Measurements from ENCODE around the gene SIGLEC1.

The SIGLEC1 gene

DNA sequence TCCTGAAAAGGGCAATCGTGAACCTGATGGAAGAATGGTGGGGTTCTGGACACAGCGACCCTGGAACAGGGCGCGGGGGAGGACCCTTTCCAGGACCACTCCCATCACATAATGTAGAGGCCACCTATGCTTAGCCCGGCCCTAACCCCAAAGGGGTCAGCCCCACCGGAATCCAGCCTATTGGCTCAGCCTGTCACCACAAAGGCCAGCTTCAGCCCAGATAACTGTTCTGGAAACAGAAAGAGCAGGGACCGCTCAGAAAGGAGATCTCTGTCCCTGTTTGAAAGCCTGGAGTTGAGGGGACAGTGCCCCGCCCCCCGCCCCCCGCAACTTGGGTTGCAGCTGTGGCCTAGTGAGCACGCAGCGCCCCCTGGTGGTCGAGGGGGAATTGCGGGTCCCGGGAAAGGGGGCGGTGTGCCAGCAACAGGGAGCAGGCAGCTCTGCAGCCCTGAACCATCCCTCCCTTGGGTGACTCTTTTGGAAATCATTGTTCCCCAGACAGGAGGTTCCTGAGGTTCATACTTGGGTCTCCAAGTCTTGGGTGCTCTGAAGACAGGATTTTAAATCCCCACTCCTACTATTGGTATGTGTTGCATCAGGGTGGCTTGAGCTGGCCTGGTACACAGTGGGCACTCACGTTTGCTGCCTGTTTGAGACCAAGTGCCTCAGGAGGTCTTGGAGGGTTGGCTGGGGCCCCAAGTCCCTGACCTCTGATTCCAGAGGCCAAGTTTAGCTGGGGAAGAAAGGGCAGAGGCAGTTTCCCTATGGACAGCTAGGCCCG lies 1.5 kb downstream of the SIGLEC1 start:
- TF ChIP-seq ISL1 (CRISPR knock-in tag; IDR thresholded peaks at IDR 0.05) (no peak), ZNF70 (CRISPR knock-in tag; IDR thresholded peaks at IDR 0.05) (no peak), ZFP30 (CRISPR knock-in tag; IDR thresholded peaks at IDR 0.05) (no peak), ARNTL (CRISPR knock-in tag; IDR thresholded peaks at IDR 0.05; ENCODE audit: borderline replicate concordance, low read depth) (no peak), ZC3H10 (CRISPR knock-in tag; IDR thresholded peaks at IDR 0.05) (no peak), ESRRG (CRISPR knock-in tag; IDR thresholded peaks at IDR 0.05) (no peak), GLIS3 (CRISPR knock-in tag; IDR thresholded peaks at IDR 0.05) (no peak)
- TF ChIP-seq, protein P1, sequence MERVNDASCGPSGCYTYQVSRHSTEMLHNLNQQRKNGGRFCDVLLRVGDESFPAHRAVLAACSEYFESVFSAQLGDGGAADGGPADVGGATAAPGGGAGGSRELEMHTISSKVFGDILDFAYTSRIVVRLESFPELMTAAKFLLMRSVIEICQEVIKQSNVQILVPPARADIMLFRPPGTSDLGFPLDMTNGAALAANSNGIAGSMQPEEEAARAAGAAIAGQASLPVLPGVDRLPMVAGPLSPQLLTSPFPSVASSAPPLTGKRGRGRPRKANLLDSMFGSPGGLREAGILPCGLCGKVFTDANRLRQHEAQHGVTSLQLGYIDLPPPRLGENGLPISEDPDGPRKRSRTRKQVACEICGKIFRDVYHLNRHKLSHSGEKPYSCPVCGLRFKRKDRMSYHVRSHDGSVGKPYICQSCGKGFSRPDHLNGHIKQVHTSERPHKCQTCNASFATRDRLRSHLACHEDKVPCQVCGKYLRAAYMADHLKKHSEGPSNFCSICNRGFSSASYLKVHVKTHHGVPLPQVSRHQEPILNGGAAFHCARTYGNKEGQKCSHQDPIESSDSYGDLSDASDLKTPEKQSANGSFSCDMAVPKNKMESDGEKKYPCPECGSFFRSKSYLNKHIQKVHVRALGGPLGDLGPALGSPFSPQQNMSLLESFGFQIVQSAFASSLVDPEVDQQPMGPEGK (CRISPR knock-in tag; IDR thresholded peaks at IDR 0.05; ENCODE audit: borderline replicate concordance): no peak
- ATAC-seq: peak; percentile 84

- TF ChIP-seq, protein P1 (CRISPR knock-in tag; IDR thresholded peaks at IDR 0.05; ENCODE audit: borderline replicate concordance): no peak
- TF ChIP-seq POU6F1 (CRISPR knock-in tag; IDR thresholded peaks at IDR 0.05; ENCODE audit: borderline replicate concordance, low read depth) (no peak), TCF4 (CRISPR knock-in tag; IDR thresholded peaks at IDR 0.05; ENCODE audit: borderline replicate concordance) (no peak), CSDC2 (CRISPR knock-in tag; IDR thresholded peaks at IDR 0.05) (no peak), OSR1 (CRISPR knock-in tag; IDR thresholded peaks at IDR 0.05) (no peak), ISL1 (CRISPR knock-in tag; IDR thresholded peaks at IDR 0.05) (no peak), ZC3H10 (CRISPR knock-in tag; IDR thresholded peaks at IDR 0.05) (no peak), ZFP3 (CRISPR knock-in tag; IDR thresholded peaks at IDR 0.05) (no peak), BACH2 (CRISPR knock-in tag; IDR thresholded peaks at IDR 0.05; ENCODE audit: borderline replicate concordance) (no peak), TSHZ2 (CRISPR knock-in tag; IDR thresholded peaks at IDR 0.05) (no peak), GLIS3 (CRISPR knock-in tag; IDR thresholded peaks at IDR 0.05) (no peak), ZNF8 (CRISPR knock-in tag; IDR thresholded peaks at IDR 0.05) (no peak), ZNF70 (CRISPR knock-in tag; IDR thresholded peaks at IDR 0.05) (no peak), CSRNP3 (CRISPR knock-in tag; IDR thresholded peaks at IDR 0.05) (no peak), ARNTL (CRISPR knock-in tag; IDR thresholded peaks at IDR 0.05; ENCODE audit: borderline replicate concordance, low read depth) (no peak), TOX (CRISPR knock-in tag; IDR thresholded peaks at IDR 0.05; ENCODE audit: borderline replicate concordance) (no peak), RARB (CRISPR knock-in tag; IDR thresholded peaks at IDR 0.05) (no peak), SNAI2 (CRISPR knock-in tag; IDR thresholded peaks at IDR 0.05) (no peak)
- TF ChIP-seq, protein P2, sequence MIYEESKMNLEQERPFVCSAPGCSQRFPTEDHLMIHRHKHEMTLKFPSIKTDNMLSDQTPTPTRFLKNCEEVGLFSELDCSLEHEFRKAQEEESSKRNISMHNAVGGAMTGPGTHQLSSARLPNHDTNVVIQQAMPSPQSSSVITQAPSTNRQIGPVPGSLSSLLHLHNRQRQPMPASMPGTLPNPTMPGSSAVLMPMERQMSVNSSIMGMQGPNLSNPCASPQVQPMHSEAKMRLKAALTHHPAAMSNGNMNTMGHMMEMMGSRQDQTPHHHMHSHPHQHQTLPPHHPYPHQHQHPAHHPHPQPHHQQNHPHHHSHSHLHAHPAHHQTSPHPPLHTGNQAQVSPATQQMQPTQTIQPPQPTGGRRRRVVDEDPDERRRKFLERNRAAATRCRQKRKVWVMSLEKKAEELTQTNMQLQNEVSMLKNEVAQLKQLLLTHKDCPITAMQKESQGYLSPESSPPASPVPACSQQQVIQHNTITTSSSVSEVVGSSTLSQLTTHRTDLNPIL (CRISPR knock-in tag; IDR thresholded peaks at IDR 0.05; ENCODE audit: low read depth): no peak
- ATAC-seq: no peak
These were observed 2.4 kb downstream of the SIGLEC1 start for GRCh38 chr20:3710011-3710466.

All from SK-N-SH treated with all-trans-retinoic acid at 6 μM for 48 hours (cell line).